Measurements from ENCODE around the gene MZT2B. TPM values are rescaled to one million over a fixed set of nuclear protein-coding genes. Genes with fewer than 3 reads are reported as not detected.
"Not testable (repeated sequence)": the region's sequence is repeated elsewhere in the genome, so short reads cannot be mapped to it uniquely, and the experiment has no call there.

Gene MZT2B
- polyA plus RNA-seq, 1 of the 3 experiments (the other 2 are of a cell fraction): 222 TPM

GRCh38 chr2:130162968-130163367 lies 19.1 kb upstream of the MZT2B start:
- no peak for TF ChIP-seq RAD21 (IDR thresholded peaks at IDR 0.05; ENCODE audit: low read length)
- Histone ChIP-seq H3K79me2 (ENCODE audit: insufficient read depth) (no peaks in the 10 kb centered on the region), H3K27ac (ENCODE audit: low read depth in 2 of 2, low read length in 1 of 2) (no peak overlapping the region), H3K9me2 (no peaks in the 10 kb centered on the region), H3K4me1 (ENCODE audit: control insufficient read depth in 1 of 2, insufficient read depth in 2 of 2, low read depth in 1 of 2, low read length in 1 of 2) (no peaks in the 10 kb centered on the region; a peak in 1 of 4 replicates), H3F3A (replicated peaks; ENCODE audit: insufficient read depth) (no peaks in the 10 kb centered on the region), H3K9ac (no peak overlapping the region), H3K27me3 (ENCODE audit: insufficient read depth) (no peaks in the 10 kb centered on the region), H2AFZ (ENCODE audit: low read depth) (no peak overlapping the region), H3K4me3 (ENCODE audit: low read depth in 2 of 2, low read length in 1 of 2) (no peak overlapping the region), H3K4me2 (no peak overlapping the region), H4K20me1 (ENCODE audit: insufficient read depth) (no peaks in the 10 kb centered on the region), H3K36me3 (replicated peaks in 1 of 2; ENCODE audit: control insufficient read depth in 1 of 2, insufficient read depth in 2 of 2, low read length in 1 of 2) (peaks cover 4 to 30% of the 10 kb centered on the region in 2 experiments), H3K9me3 (no peaks in the 10 kb centered on the region)
- no peak for DNase-seq
- CTCF ChIA-PET: no interaction called here
- POLR2A ChIA-PET: no interaction called here
- 97% methylated on average over 5 of the region's 9 CpGs for WGBS (ENCODE audit: low lambda C conversion rate)

GRCh38 chr2:130165293-130166016 lies 16.6 kb upstream of the MZT2B start:
- Histone ChIP-seq H3K79me2 (ENCODE audit: insufficient read depth) (no peaks in the 10 kb centered on the region), H3K36me3 (replicated peaks in 1 of 2; ENCODE audit: control insufficient read depth in 1 of 2, insufficient read depth in 2 of 2, low read length in 1 of 2) (peaks cover 4 to 23% of the 10 kb centered on the region in 2 experiments), H3K4me3 (ENCODE audit: low read depth in 2 of 2, low read length in 1 of 2) (no peak overlapping the region), H3K4me2 (no peak overlapping the region), H3K27ac (ENCODE audit: low read depth in 2 of 2, low read length in 1 of 2) (no peak overlapping the region), H3K27me3 (ENCODE audit: insufficient read depth) (no peaks in the 10 kb centered on the region), H4K20me1 (ENCODE audit: insufficient read depth) (no peaks in the 10 kb centered on the region), H2AFZ (ENCODE audit: low read depth) (no peak overlapping the region), H3K4me1 (ENCODE audit: control insufficient read depth in 1 of 2, insufficient read depth in 2 of 2, low read depth in 1 of 2, low read length in 1 of 2) (no peaks in the 10 kb centered on the region), H3K9me2 (no peaks in the 10 kb centered on the region), H3K9me3 (no peaks in the 10 kb centered on the region), H3K9ac (no peak overlapping the region), H3F3A (replicated peaks; ENCODE audit: insufficient read depth) (no peaks in the 10 kb centered on the region)
- whole genome bisulfite sequencing (ENCODE audit: low lambda C conversion rate): 95% methylated on average over 7 of the region's 8 CpGs
- ChIA-PET POLR2A (no interaction called here), CTCF (no interaction called here)
- no peak for TF ChIP-seq POLR2AphosphoS5 (IDR thresholded peaks at IDR 0.05; ENCODE audit: low read depth, low read length)
- no peak for TF ChIP-seq RAD21 (IDR thresholded peaks at IDR 0.05; ENCODE audit: low read length)
- TF ChIP-seq TEAD4 (IDR thresholded peaks at IDR 0.05; ENCODE audit: borderline replicate concordance, insufficient read depth): no peak
- no peak for TF ChIP-seq TAF1 (IDR thresholded peaks at IDR 0.05; ENCODE audit: borderline replicate concordance, low read depth, low read length)
- no peak for TF ChIP-seq FOXM1 (IDR thresholded peaks at IDR 0.05; ENCODE audit: low read depth)
- no peak for TF ChIP-seq FOXJ3 (CRISPR knock-in tag; IDR thresholded peaks at IDR 0.05)
- no peak for TF ChIP-seq NFIC (IDR thresholded peaks at IDR 0.05; ENCODE audit: borderline replicate concordance)
- no peak for TF ChIP-seq RCOR1 (IDR thresholded peaks at IDR 0.05; ENCODE audit: low read length)
- TF ChIP-seq SMC3 (IDR thresholded peaks at IDR 0.05; ENCODE audit: low read depth, low read length): no peak
- no peak for TF ChIP-seq ZBTB33 (IDR thresholded peaks at IDR 0.05; ENCODE audit: borderline replicate concordance, low read depth)
- no peak for TF ChIP-seq CHD2 (IDR thresholded peaks at IDR 0.05; ENCODE audit: low read length, partially characterized antibody)
- no peak for TF ChIP-seq TCF12 (IDR thresholded peaks at IDR 0.05)
- TF ChIP-seq RXRA (IDR thresholded peaks at IDR 0.05; ENCODE audit: borderline replicate concordance, low read depth): no peak
- TF ChIP-seq SIN3A (IDR thresholded peaks at IDR 0.05; ENCODE audit: borderline replicate concordance, low read depth, low read length): no peak
- DNase-seq: no peak

GRCh38 chr2:130166611-130167010 lies 15.5 kb upstream of the MZT2B start:
- DNase-seq; H3K4me2 ChIP-seq; H3F3A ChIP-seq (replicated peaks; ENCODE audit: insufficient read depth); H3K9ac ChIP-seq; H2AFZ ChIP-seq (ENCODE audit: low read depth); H4K20me1 ChIP-seq (ENCODE audit: insufficient read depth); H3K27me3 ChIP-seq (ENCODE audit: insufficient read depth); H3K27ac ChIP-seq (ENCODE audit: low read depth in 2 of 2, low read length in 1 of 2); CTCF ChIA-PET; POLR2A ChIA-PET; H3K79me2 ChIP-seq (ENCODE audit: insufficient read depth); H3K4me3 ChIP-seq (ENCODE audit: low read depth in 2 of 2, low read length in 1 of 2); H3K4me1 ChIP-seq (ENCODE audit: control insufficient read depth in 1 of 2, insufficient read depth in 2 of 2, low read depth in 1 of 2, low read length in 1 of 2); H3K9me3 ChIP-seq; H3K9me2 ChIP-seq: not testable (repeated sequence)
- peaks cover 4 to 28% of the 10 kb centered on the region in 2 experiments for H3K36me3 ChIP-seq (replicated peaks in 1 of 2; ENCODE audit: control insufficient read depth in 1 of 2, insufficient read depth in 2 of 2, low read length in 1 of 2)
- WGBS (ENCODE audit: low lambda C conversion rate): 90% methylated on average over 3 of the region's 3 CpGs

GRCh38 chr2:130169163-130169562 lies 12.9 kb upstream of the MZT2B start:
- H2AFZ ChIP-seq (ENCODE audit: low read depth); H3K79me2 ChIP-seq (ENCODE audit: insufficient read depth); H3K4me3 ChIP-seq (ENCODE audit: low read depth in 2 of 2, low read length in 1 of 2); POLR2A ChIA-PET; H3K27me3 ChIP-seq (ENCODE audit: insufficient read depth); H3K4me1 ChIP-seq (ENCODE audit: control insufficient read depth in 1 of 2, insufficient read depth in 2 of 2, low read depth in 1 of 2, low read length in 1 of 2); H4K20me1 ChIP-seq (ENCODE audit: insufficient read depth); H3K4me2 ChIP-seq; DNase-seq; CTCF ChIA-PET; H3K27ac ChIP-seq (ENCODE audit: low read depth in 2 of 2, low read length in 1 of 2); H3K9ac ChIP-seq; H3F3A ChIP-seq (replicated peaks; ENCODE audit: insufficient read depth); H3K9me2 ChIP-seq; H3K9me3 ChIP-seq: not testable (repeated sequence)
- 100% methylated on average over 3 of the region's 3 CpGs for WGBS (ENCODE audit: low lambda C conversion rate)
- H3K36me3 ChIP-seq (replicated peaks in 1 of 2; ENCODE audit: control insufficient read depth in 1 of 2, insufficient read depth in 2 of 2, low read length in 1 of 2): peaks cover 2 to 28% of the 10 kb centered on the region in 2 experiments

Data from SK-N-SH (cell line).